A549 treated with GW870086 at 1 μM for 4 hours (cell line): ENCODE results near the gene CCL15. TPM values are rescaled to one million over a fixed set of nuclear protein-coding genes. Genes with fewer than 3 reads are reported as not detected.

ENCODE experiments used
- total RNA-seq: library from RNA; stranded (reverse); fragments of 200-300 nt; extraction: Qiagen RNA extraction; gene quantifications from 5 replicates; pipeline ENCODE4 v1.2.3, GENCODE V29; 2022; ENCODE audit warnings: low read depth

Gene CCL15
- total RNA-seq, result not detected in 5 replicates

DNA sequence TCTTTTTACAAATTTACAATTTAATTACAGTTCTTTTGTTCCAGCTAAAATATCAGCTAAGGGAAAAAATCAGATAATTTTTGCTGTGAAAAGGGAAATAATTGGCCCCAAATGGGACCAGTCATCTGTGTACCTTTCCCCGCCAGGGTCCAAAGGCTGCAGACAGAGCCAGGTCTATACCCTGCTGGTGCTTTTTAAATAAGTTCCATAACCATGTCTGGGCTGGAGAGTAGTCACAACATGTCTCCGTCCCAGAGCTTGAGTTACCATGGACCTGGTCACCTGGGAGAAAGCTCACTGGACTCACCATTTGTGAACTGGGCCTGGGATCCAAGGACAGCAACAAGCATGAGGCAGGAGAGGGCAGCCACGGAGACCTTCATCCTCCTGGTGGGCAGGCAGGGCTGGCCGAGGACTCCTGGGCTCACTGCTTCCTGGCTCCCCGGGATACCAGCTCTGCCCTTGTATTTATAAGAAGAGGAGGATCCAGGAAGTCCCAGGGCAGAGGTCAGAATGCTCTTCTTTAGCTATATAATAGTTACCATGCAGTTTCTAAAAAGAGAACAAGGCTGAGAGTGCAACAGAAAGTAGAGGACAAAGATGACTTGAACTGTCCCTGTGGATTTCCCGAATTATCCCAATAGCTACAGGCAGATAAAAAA lies at the start of gene CCL15:
TSS of gene CCL15 (minus strand) at position 444 of the 662 bp plus-strand sequence. CDS start at position 383, 61 bp downstream.

DNA sequence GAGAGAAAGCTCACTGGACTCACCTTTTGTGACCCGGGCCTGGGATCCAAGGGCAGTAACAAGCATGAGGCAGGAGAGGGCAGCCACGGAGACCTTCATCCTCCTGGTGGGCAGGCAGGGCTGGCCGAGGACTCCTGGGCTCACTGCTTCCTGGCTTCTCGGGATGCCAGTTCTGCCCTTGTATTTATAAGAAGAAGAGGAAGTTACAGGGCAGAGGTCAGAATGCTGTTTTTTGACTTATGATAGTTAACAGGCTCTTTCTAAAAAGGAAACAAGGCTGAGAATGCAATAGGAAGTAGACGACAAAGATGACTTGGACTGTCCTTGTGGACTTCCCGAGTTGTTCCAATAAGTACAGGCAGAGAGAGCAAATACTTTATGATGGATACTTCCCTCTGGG lies 16.4 kb upstream of the CCL15 start, which contains the start of gene CCL23:
TSS of gene CCL23 (minus strand) at position 174 of the 400 bp plus-strand sequence. CDS start at position 99, 75 bp downstream.

DNA sequence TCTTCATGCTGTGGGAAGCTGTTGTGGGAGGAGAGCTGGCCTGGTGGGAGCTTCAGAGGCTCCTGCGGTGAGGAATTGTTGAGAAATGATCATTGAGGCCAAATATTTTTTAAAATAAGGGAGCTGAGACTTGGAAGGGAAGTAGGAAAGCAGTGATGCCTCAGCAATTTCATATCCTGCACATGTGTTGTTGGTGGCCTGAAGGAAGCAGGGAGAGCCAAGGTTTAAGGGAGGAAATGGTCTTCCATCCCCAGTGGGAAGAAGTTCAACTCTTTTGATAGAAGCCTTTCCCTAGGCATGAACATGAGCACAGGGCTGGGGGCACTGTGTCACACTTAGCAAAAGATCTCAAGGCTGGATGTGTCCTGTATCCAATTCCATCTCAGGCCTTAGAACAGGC lies 14.7 kb downstream of the CCL15 start, which contains the start of gene CCL14:
TSS of gene CCL14 (minus strand) at position 87 of the 400 bp plus-strand sequence. CDS start at position 7, 80 bp downstream.

GRCh38 chr17:35981246-35981645 lies 20.1 kb downstream of the CCL15 start, which contains the start of gene CCL16:
CCL16 (minus strand) TSS chr17:35981497; CDS start chr17:35981420, 77 bp downstream.

Other genes with a start within 250 kb of the CCL15 start
- gene GAS2L2, start 248.3 kb downstream of the CCL15 start, total RNA-seq, result 0.07 to 0.12 TPM (median 0.09 TPM) in 3 of 5 replicates, not detected in the others
- gene C17orf50, start 240.7 kb downstream of the CCL15 start, total RNA-seq, result 0.14 to 0.48 TPM (median 0.30 TPM) in 5 replicates
- gene MMP28, start 205.9 kb downstream of the CCL15 start, total RNA-seq, result 5.5 to 10.2 TPM (median 8.6 TPM) in 5 replicates
- 204 to 217 TPM (median 207 TPM) in 5 replicates for gene TAF15, start 192.1 kb downstream of the CCL15 start, total RNA-seq
- not detected in 5 replicates for gene HEATR9, start 132.7 kb downstream of the CCL15 start, total RNA-seq
- gene CCL5, start 121.2 kb downstream of the CCL15 start, total RNA-seq, result 0.61 to 1.8 TPM (median 1.2 TPM) in 5 replicates
- 2.6 to 3.6 TPM (median 2.9 TPM) in 5 replicates for gene RDM1, start 70.8 kb downstream of the CCL15 start, total RNA-seq
- gene LYZL6, start 57.8 kb downstream of the CCL15 start, total RNA-seq, result not detected in 5 replicates
- gene CCL16, start 20.1 kb downstream of the CCL15 start, total RNA-seq, result not detected in 5 replicates
- not detected in 5 replicates for gene CCL14, start 14.8 kb downstream of the CCL15 start, total RNA-seq
- not detected in 5 replicates for gene CCL23, start 16.4 kb upstream of the CCL15 start, total RNA-seq
- gene CCL18, start 62.7 kb upstream of the CCL15 start, total RNA-seq, result 0.19 TPM in 1 of 5 replicates, not detected in the others
- gene CCL3, start 88.6 kb upstream of the CCL15 start, total RNA-seq, result not detected in 5 replicates
- 0.15 TPM in 1 of 5 replicates, not detected in the others for gene CCL4, start 102.3 kb upstream of the CCL15 start, total RNA-seq
- gene TBC1D3B, start 175.1 kb upstream of the CCL15 start, total RNA-seq, result 2.4 to 3.3 TPM (median 3.0 TPM) in 5 replicates
- not detected in 5 replicates for gene CCL3L1, start 195.2 kb upstream of the CCL15 start, total RNA-seq
- not detected in 5 replicates for gene CCL4L2, start 209.5 kb upstream of the CCL15 start, total RNA-seq